Coronary artery (tissue), 2 donors: ENCODE data around the gene PIGU.
"Not testable (repeated sequence)": the region's sequence is repeated elsewhere in the genome, so short reads cannot be mapped to it uniquely, and the experiment has no call there.

ENCODE experiments used
- DNase-seq: peaks from one replicate; pipeline ENCODE4 v3.0.0-alpha.2; 2017; ENCODE audit warnings: low spot score
- H3K27ac ChIP-seq, 2 donors: fragments of 200-600 bp; sonication (generic); one replicate each; pipeline ENCODE4 v1.5.1; 2016 to 2019
- H3K4me3 ChIP-seq: fragments of 200-600 bp; sonication (generic); 2 replicates; pipeline ENCODE4 v1.5.1; 2016; ENCODE audit warnings: mild to moderate bottlenecking, moderate library complexity
- TF ChIP-seq, protein P1 (sequence below): fragments of 200-600 bp; sonication (generic); IDR thresholded peaks from one replicate; pipeline ENCODE4 v1.5.1; 2019; ENCODE audit warnings: antibody characterized with exemption

The PIGU gene

DNA sequence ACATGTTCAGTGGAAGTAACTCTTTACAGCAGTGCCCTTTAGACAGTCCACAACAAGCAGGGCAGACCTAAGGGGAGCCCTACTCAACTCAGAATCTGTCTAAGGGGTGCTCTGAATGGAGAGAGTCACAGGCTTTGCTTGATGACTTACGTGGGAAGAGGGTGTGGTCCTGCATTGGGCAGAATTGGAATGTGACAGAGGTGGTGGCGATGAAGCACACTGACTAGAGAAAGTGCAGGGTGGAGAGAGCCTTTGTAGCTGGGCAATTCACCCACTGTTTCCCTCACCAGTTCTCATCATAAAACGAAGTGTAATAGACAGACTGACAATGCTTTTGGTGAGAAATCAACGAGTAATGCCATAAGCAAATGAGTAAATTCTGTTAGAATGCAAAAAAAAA is 38.5 kb upstream of the PIGU start:
- Histone ChIP-seq H3K27ac (no peak overlapping the region), H3K4me3 (no peak overlapping the region)
- DNase-seq, result no peak
- TF ChIP-seq, protein P1, sequence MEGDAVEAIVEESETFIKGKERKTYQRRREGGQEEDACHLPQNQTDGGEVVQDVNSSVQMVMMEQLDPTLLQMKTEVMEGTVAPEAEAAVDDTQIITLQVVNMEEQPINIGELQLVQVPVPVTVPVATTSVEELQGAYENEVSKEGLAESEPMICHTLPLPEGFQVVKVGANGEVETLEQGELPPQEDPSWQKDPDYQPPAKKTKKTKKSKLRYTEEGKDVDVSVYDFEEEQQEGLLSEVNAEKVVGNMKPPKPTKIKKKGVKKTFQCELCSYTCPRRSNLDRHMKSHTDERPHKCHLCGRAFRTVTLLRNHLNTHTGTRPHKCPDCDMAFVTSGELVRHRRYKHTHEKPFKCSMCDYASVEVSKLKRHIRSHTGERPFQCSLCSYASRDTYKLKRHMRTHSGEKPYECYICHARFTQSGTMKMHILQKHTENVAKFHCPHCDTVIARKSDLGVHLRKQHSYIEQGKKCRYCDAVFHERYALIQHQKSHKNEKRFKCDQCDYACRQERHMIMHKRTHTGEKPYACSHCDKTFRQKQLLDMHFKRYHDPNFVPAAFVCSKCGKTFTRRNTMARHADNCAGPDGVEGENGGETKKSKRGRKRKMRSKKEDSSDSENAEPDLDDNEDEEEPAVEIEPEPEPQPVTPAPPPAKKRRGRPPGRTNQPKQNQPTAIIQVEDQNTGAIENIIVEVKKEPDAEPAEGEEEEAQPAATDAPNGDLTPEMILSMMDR, result no peak

DNA sequence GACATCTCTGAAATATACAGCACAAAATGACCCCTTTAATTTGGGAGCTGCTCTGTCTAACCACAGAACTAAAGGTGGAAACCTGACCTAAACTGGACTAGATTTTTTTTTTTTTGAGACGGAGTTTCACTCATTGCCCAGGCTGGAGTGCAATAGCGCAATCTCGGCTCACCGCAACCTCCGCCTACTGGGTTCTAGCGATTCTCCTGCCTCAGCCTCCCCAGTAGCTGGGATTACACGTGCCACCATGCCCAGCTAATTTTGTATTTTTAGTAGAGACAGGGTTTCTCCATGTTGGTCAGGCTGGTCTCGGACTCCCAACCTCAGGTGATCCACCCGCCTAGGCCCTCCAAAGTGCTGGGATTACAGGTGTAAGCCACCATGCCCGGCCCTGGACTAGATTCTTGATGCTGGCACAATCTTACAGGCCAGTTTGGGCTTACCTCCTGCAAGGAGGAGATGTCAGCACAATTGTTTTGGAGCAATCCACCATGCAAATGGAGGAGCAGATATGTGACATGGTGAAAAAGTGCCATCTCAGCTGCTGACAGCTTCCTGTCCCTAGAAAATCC is 37.1 kb upstream of the PIGU start:
- not testable (repeated sequence) for H3K4me3 ChIP-seq, DNase-seq, H3K27ac ChIP-seq

DNA sequence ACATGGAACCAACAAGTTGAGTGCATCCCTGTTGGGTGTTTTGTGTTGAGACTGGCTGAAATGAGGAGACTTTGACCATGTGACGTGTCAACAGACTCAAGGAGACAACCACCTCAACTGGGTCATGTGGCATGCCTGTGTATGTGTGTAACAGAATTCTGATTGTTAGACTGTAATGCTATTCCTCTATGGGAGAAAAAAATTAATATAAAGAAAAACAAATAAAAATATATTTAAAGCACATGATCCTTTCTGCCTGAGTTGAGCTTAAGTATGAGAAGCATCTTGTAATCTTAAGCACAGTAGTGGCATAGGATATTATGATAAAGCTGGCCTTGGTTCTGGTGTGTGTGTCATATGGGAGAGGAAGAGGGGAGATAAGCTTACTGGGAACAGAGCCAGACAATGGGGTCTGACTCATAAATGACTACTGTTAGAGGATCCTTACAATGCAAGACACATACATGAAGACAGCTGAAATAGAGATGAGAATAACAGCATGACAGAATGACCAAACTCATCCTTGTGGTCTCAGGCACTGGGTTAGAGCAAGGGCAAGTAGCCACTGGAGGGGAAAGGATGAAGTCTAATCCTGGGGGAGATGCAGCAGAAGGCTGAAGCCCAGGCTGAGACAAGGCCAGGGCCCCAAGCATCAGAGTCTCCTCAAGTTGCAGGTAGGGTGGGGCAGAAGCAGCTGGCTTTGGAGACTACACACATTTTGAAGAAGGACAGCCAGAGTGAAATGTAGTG is 36.5 kb upstream of the PIGU start:
- DNase-seq, result no peak
- TF ChIP-seq, protein P1, result no peak
- H3K4me3 ChIP-seq, result no peak overlapping the region
- H3K27ac ChIP-seq, result no peak overlapping the region

DNA sequence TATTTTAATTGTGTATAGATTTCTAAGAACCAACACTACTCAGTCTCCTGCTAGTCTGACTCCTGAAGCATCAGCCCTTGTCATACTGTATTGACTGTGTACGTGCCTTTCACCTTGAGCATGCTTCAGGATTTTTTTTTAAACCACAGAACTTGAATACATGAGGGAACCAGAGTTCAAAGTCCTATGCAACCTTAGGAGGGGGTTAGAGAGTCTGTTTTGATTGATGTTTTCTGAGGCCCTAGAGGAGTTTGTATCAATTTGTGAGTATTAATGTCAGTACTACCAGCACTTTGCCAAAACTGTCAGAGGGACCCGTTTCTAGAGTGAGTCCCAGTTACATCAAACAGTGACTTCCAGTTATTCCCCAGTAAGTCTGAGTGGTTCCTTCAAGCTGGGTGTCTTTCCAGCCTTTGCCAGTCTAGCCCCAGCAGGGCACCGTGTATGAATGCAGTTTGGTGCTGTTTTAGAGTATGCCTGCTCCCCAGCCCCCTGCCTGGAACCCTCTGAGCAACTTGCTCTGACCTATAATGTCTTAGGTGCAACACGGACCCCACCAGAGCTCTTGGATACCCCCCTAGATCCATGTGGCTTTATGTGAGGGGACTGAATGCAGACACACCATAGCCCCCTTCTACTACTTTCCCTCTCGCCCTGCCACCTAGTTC is 35.8 kb upstream of the PIGU start:
- TF ChIP-seq, protein P1, result no peak
- no peak for DNase-seq
- H3K4me3 ChIP-seq, result no peak overlapping the region
- no peak overlapping the region for H3K27ac ChIP-seq

DNA sequence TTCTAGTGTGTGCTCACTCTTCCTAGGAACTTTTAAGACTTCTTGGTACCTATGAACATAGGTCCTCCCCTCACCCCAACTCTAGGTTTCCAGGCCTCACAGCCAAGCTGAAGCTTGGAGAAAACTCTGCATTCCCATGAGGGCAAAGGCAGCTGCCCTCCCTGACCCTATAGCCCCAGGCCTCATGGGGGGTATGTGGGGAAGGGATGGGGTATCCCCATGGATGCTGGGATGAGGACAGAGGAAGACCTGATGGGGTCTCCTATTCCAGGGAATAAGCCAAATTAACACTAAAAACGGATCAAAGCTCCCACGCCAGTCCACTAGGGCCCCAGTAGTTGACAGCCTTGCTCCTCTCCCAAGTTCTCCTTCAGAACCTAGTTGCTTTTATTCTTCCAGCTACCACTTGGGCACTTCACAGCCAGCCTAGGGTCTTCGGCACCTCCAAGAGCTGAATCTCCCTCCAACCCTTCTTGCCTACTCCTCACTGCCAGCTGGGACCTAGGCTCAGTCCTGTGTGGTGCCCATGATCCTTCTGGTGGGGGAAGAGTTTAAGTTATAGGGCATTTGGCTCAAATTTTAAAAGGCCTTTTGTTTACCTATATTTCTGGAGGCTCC is 35.0 kb upstream of the PIGU start:
- Histone ChIP-seq H3K27ac (no peak overlapping the region), H3K4me3 (no peak overlapping the region)
- no peak for DNase-seq
- TF ChIP-seq, protein P1, result no peak

DNA sequence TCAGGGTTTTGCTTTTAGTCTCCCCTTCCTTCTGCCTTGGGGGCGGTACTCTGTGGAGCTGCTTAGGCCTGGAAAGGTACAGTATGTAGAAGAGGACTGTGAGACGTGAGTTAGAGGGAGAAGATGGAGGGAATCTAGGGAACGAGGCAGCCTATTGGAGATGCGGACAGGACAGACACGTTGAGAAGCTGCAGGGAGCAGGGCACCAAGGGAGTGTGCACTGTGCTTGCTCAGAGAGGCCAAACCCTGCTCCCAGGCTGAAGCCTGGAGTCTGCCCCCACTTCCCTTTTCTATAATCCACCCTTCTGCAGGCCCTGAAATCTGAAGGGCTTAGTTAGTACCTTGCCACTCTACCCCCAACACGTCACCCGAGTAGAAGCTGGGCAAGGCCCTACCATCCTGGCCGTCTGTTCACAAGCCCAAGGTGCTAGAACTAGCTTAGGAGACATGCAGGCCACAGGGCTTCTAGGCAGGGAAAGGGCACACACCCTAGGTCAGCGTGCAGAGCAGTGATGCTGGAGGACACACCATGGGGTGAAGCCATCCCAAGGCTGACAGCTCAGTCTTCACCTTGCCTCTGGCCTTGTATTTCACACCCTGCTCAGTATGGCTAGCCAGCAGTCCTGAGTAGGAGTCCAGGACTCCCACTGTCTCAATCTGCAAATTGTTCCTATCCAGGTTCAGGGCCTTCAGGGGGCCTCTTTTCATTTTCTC is 34.1 kb upstream of the PIGU start:
- H3K27ac ChIP-seq, result peak overlapping the region in 1 of 2 donors; percentile 94
- TF ChIP-seq, protein P1, result no peak
- H3K4me3 ChIP-seq, result no peak overlapping the region
- DNase-seq, result no peak

DNA sequence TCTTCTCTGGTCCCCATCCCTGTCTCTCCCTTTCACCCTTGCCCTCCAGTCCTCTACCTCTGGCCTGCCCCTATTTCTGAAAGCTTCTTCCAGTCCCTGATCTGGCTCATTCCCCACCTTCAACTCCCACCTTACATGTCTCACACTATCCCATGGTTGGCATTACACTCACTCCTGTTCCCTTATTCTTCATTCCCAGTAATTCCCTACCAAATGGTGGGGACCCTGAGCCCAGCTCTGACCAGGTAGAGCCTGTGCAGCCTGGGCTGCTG is 33.6 kb upstream of the PIGU start:
- TF ChIP-seq, protein P1, result no peak
- no peak for DNase-seq
- Histone ChIP-seq H3K27ac (peak overlapping the region in 1 of 2 donors; percentile 94), H3K4me3 (peak overlapping the region; percentile 79)
